SJSA1 (cell line): ENCODE data around the gene ZIC4. TPM values are rescaled to one million over a fixed set of nuclear protein-coding genes. Genes with fewer than 3 reads are reported as not detected.

Experiments used
- DNase-seq, 2 experiments: peaks; one replicate each; pipeline ENCODE4 v3.0.0-alpha.2; 2015 to 2020; ENCODE audit warnings: low spot score in 2 of 2, low read depth in 1 of 2
- H3K27ac ChIP-seq: fragments of 250-450 bp; sonication (Bioruptor Pico); 2 replicates; pipeline ENCODE4 v1.5.1; 2020; ENCODE audit warnings: mild to moderate bottlenecking, moderate library complexity
- H3K27me3 ChIP-seq: fragments of 250-450 bp; sonication (Bioruptor Pico); replicated peaks from 2 replicates; pipeline ENCODE4 v1.5.1; 2020; ENCODE audit warnings: mild to moderate bottlenecking, moderate library complexity
- H3K36me3 ChIP-seq: fragments of 250-450 bp; sonication (Bioruptor Pico); 2 replicates; pipeline ENCODE4 v1.5.1; 2020; ENCODE audit warnings: mild to moderate bottlenecking
- H3K4me1 ChIP-seq: fragments of 250-450 bp; sonication (Bioruptor Pico); replicated peaks from 2 replicates; pipeline ENCODE4 v1.6.1; 2021; ENCODE audit warnings: mild to moderate bottlenecking
- H3K4me3 ChIP-seq: fragments of 250-450 bp; sonication (Bioruptor Pico); 2 replicates; pipeline ENCODE4 v1.5.1; 2020; ENCODE audit warnings: mild to moderate bottlenecking
- H3K9me3 ChIP-seq: fragments of 250-450 bp; sonication (Bioruptor Pico); replicated peaks from 2 replicates; pipeline ENCODE4 v1.5.1; 2020; ENCODE audit warnings: mild to moderate bottlenecking
- total RNA-seq: library from RNA; depleted of rRNA; stranded (reverse); fragments of >200 nt; shearing (Covaris generic); gene quantifications from 2 replicates; pipeline ENCODE4 v1.2.3, GENCODE V29; 2014; rRNA removed

The ZIC4 gene
- total RNA-seq, 1 experiment from 2014 or later, result 1.5 TPM

GRCh38 chr3:147336543-147337278 lies 69.6 kb downstream of the ZIC4 start:
- H3K27ac ChIP-seq, result no peak overlapping the region
- H3K9me3 ChIP-seq, result no peaks in the 10 kb centered on the region
- DNase-seq, result no peak
- no peak overlapping the region for H3K4me3 ChIP-seq
- no peaks in the 10 kb centered on the region for H3K4me1 ChIP-seq
- H3K36me3 ChIP-seq, result no peaks in the 10 kb centered on the region
- no peaks in the 10 kb centered on the region for H3K27me3 ChIP-seq

Other genes starting within 250 kb of the ZIC4 start
- gene ZIC1, start 2.8 kb upstream of the ZIC4 start, total RNA-seq, result 7.1 and 10.9 TPM in 2 replicates